ENCODE results near the gene NFATC3. TPM values are rescaled to one million over a fixed set of nuclear protein-coding genes. Genes with fewer than 3 reads are reported as not detected.

NFATC3 gene
- total RNA-seq, 1 experiment from 2014 or later, result 12.1 TPM

GRCh38 chr16:68082629-68083238 lies 2.4 kb upstream of the NFATC3 start:
- no peaks in the 10 kb centered on the region for H3K9me3 ChIP-seq (ENCODE audit: low read length)
- no peaks in the 10 kb centered on the region for H3K9me2 ChIP-seq (replicated peaks; ENCODE audit: low read length)
- no peak overlapping the region for H3K27ac ChIP-seq (ENCODE audit: low read length)
- DNase-seq, result no peak
- TF ChIP-seq EZH2 (IDR thresholded peaks at IDR 0.05; ENCODE audit: low read length, unreplicated experiment) (no peak), EZH2phosphoT487 (IDR thresholded peaks at IDR 0.05; ENCODE audit: borderline replicate concordance, low read length) (no peak), CTCF (conservative IDR thresholded peaks at IDR 0.05; ENCODE audit: low read depth, low read length) (no peak)
- 0 out of 2 replicates have a peak, but pooled peaks cover 8% of the 10 kb centered on the region for H4K20me1 ChIP-seq (ENCODE audit: low read length)
- POLR2A ChIA-PET (ENCODE audit: unreplicated experiment), result no interaction called here
- no peak overlapping the region for H2AFZ ChIP-seq (ENCODE audit: low read length)
- H3K27me3 ChIP-seq (ENCODE audit: low read length), result no peaks in the 10 kb centered on the region
- intact Hi-C loops (cut with micrococcal nuclease), result no loop called here
- CTCF ChIA-PET, result no interaction called here
- 0 out of 2 replicates have a peak, but pooled peaks cover 6% of the 10 kb centered on the region for H3K4me1 ChIP-seq (ENCODE audit: insufficient read depth, low read length)
- BruUV-seq (replicated peaks), result no TSS peak
- no peak overlapping the region for H3K9ac ChIP-seq (ENCODE audit: low read length)
- no peak overlapping the region for H3K4me2 ChIP-seq (ENCODE audit: low read length)
- no peaks in the 10 kb centered on the region for H3F3A ChIP-seq (ENCODE audit: low read length, unreplicated experiment)
- ATAC-seq, result no peak
- peaks cover 22% of the 10 kb centered on the region for H3K79me2 ChIP-seq (ENCODE audit: low read length)
- no peak overlapping the region for H3K4me3 ChIP-seq (ENCODE audit: low read length)
- no peaks in the 10 kb centered on the region for H3K36me3 ChIP-seq (ENCODE audit: low read depth, low read length)

GRCh38 chr16:68083239-68083781 lies 1.9 kb upstream of the NFATC3 start:
- BruUV-seq (replicated peaks), result no TSS peak
- intact Hi-C loops (cut with micrococcal nuclease), result no loop called here
- H3F3A ChIP-seq (ENCODE audit: low read length, unreplicated experiment), result no peaks in the 10 kb centered on the region
- no peak overlapping the region for H3K9ac ChIP-seq (ENCODE audit: low read length)
- H4K20me1 ChIP-seq (ENCODE audit: low read length), result 0 out of 2 replicates have a peak, but pooled peaks cover 8% of the 10 kb centered on the region
- no peak overlapping the region for H3K27ac ChIP-seq (ENCODE audit: low read length)
- H3K79me2 ChIP-seq (ENCODE audit: low read length), result peaks cover 26% of the 10 kb centered on the region
- H3K27me3 ChIP-seq (ENCODE audit: low read length), result no peaks in the 10 kb centered on the region
- 0 out of 2 replicates have a peak, but pooled peaks cover 9% of the 10 kb centered on the region for H3K4me1 ChIP-seq (ENCODE audit: insufficient read depth, low read length)
- no peak overlapping the region for H3K4me3 ChIP-seq (ENCODE audit: low read length)
- no peaks in the 10 kb centered on the region for H3K9me2 ChIP-seq (replicated peaks; ENCODE audit: low read length)
- H3K36me3 ChIP-seq (ENCODE audit: low read depth, low read length), result no peaks in the 10 kb centered on the region
- TF ChIP-seq CTCF (conservative IDR thresholded peaks at IDR 0.05; ENCODE audit: low read depth, low read length) (no peak), EZH2 (IDR thresholded peaks at IDR 0.05; ENCODE audit: low read length, unreplicated experiment) (no peak), EZH2phosphoT487 (IDR thresholded peaks at IDR 0.05; ENCODE audit: borderline replicate concordance, low read length) (no peak)
- DNase-seq (no peak), ATAC-seq (no peak)
- ChIA-PET CTCF (no interaction called here), POLR2A (ENCODE audit: unreplicated experiment) (no interaction called here)
- H3K4me2 ChIP-seq (ENCODE audit: low read length), result no peak overlapping the region
- H3K9me3 ChIP-seq (ENCODE audit: low read length), result no peaks in the 10 kb centered on the region
- no peak overlapping the region for H2AFZ ChIP-seq (ENCODE audit: low read length)

GRCh38 chr16:68083861-68084503 lies 1.2 kb upstream of the NFATC3 start:
- Histone ChIP-seq H2AFZ (ENCODE audit: low read length) (no peak overlapping the region), H3K9me3 (ENCODE audit: low read length) (no peaks in the 10 kb centered on the region), H3K27me3 (ENCODE audit: low read length) (no peaks in the 10 kb centered on the region), H3K27ac (ENCODE audit: low read length) (no peak overlapping the region), H3K9ac (ENCODE audit: low read length) (no peak overlapping the region), H4K20me1 (ENCODE audit: low read length) (0 out of 2 replicates have a peak, but pooled peaks cover 8% of the 10 kb centered on the region), H3K4me3 (ENCODE audit: low read length) (no peak overlapping the region), H3F3A (ENCODE audit: low read length, unreplicated experiment) (no peaks in the 10 kb centered on the region), H3K79me2 (ENCODE audit: low read length) (peaks cover 33% of the 10 kb centered on the region), H3K36me3 (ENCODE audit: low read depth, low read length) (no peaks in the 10 kb centered on the region), H3K9me2 (replicated peaks; ENCODE audit: low read length) (no peaks in the 10 kb centered on the region), H3K4me2 (ENCODE audit: low read length) (no peak overlapping the region), H3K4me1 (ENCODE audit: insufficient read depth, low read length) (0 out of 2 replicates have a peak, but pooled peaks cover 9% of the 10 kb centered on the region)
- intact Hi-C loops (cut with micrococcal nuclease), result no loop called here
- no peak for DNase-seq
- TF ChIP-seq EZH2 (IDR thresholded peaks at IDR 0.05; ENCODE audit: low read length, unreplicated experiment) (no peak), EZH2phosphoT487 (IDR thresholded peaks at IDR 0.05; ENCODE audit: borderline replicate concordance, low read length) (no peak), CTCF (conservative IDR thresholded peaks at IDR 0.05; ENCODE audit: low read depth, low read length) (no peak)
- ChIA-PET POLR2A (ENCODE audit: unreplicated experiment) (no interaction called here), CTCF (no interaction called here)
- ATAC-seq, result no peak
- no TSS peak for BruUV-seq (replicated peaks)

All from PC-3 (cell line).